ENCODE results near the gene POLD1.
A peak's percentile ranks its signal among the peaks of the same experiment; 100 is the strongest.

Gene POLD1

GRCh38 chr19:50394017-50394416, 9.9 kb downstream of the POLD1 start:
- no peak for DNase-seq

GRCh38 chr19:50398675-50399367, 14.7 kb downstream of the POLD1 start:
- no peak for DNase-seq

DNA sequence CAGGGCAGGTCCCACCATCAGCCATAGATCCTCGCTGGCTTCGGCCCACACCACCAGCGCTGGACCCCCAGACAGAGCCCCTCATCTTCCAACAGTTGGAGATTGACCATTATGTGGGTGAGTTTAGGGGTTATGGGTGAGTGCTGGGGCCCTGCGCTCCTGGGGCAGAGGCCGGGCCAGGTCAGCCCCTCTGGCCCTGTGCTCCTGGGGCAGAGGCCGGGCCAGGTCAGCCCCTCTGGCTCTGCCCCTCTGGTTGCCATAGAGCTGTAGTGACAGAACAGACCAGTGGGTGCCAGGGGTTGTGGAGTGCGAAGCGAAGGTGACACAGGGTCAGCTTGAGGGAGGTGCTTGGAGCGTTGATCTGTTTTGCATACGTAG, 15.2 kb downstream of the POLD1 start:
- DNase-seq = no peak

DNA sequence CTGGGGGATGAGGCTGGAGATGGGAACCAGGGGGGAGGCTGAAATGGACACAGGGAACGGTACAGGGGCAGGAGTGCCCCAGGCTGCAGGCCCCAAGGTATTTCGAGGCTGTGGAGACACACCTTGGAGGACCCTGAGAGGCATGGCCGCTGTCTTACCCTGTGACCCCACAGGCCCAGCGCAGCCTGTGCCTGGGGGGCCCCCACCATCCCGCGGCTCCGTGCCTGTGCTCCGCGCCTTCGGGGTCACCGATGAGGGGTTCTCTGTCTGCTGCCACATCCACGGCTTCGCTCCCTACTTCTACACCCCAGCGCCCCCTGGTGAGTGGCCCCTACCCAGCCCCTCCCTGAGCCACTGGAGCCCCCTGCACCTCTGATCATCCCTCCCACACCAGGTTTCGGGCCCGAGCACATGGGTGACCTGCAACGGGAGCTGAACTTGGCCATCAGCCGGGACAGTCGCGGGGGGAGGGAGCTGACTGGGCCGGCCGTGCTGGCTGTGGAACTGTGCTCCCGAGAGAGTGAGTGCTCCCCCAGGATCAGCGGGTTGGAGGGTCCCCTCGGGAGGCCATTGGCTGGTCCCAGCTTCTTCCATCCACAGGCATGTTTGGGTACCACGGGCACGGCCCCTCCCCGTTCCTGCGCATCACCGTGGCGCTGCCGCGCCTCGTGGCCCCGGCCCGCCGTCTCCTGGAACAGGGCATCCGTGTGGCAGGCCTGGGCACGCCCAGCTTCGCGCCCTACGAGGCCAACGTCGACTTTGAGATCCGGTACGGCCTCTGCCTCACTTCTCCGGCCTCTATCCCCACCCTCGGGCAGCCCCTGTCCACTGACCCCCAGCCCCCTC, 17.7 kb downstream of the POLD1 start:
- DNase-seq = no peak

GRCh38 chr19:50402544-50403301, 18.6 kb downstream of the POLD1 start:
- no peak for DNase-seq

DNA sequence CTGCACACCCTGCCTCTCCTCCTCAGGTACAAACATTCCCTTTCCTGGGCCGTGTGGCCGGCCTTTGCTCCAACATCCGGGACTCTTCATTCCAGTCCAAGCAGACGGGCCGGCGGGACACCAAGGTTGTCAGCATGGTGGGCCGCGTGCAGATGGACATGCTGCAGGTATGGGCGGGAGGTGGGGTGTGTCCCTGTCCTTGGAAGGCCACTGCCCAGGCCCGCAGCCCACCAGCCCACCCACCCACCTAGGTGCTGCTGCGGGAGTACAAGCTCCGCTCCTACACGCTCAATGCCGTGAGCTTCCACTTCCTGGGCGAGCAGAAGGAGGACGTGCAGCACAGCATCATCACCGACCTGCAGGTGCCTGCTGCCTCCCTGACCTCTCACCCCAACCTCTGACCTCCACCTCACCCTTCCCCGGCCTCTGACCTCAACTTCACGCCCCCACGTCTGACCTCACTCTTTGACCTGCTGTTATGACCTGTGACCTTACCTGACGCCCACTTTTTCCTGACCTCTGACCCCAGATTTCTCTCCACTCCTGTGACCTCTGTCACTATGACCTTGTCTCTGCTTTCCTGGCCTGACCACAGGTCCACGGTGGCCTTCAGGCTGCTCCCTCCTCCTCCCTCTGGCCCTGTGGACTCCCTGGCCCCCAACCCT, 22.1 kb downstream of the POLD1 start:
- DNase-seq = no peak

GRCh38 chr19:50406829-50407228, 22.7 kb downstream of the POLD1 start:
- no peak for DNase-seq

- DNase-seq = no peak
Measured at GRCh38 chr19:50409347-50409746, 25.2 kb downstream of the POLD1 start.

- DNase-seq = no peak
Measured at GRCh38 chr19:50410109-50410508, 26.0 kb downstream of the POLD1 start.

- DNase-seq = no peak
Measured at GRCh38 chr19:50412419-50412818, 28.3 kb downstream of the POLD1 start.

- DNase-seq = no peak
Measured at GRCh38 chr19:50413096-50413495, 28.9 kb downstream of the POLD1 start.

DNA sequence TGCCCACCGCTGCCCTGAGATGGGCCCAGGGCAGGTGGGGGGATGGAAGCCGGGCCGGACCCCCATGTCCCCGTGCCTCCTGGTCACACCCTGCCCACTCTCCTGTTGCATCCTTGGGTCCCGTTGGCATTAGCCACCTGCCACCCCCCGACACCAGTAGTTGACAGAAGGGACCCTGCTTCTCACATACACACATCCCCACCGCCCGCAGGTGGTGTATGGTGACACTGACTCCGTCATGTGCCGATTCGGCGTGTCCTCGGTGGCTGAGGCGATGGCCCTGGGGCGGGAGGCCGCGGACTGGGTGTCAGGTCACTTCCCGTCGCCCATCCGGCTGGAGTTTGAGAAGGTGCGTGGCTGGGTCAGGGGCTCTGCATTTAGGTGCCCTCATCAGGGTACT, 29.4 kb downstream of the POLD1 start:
- DNase-seq = no peak

DNA sequence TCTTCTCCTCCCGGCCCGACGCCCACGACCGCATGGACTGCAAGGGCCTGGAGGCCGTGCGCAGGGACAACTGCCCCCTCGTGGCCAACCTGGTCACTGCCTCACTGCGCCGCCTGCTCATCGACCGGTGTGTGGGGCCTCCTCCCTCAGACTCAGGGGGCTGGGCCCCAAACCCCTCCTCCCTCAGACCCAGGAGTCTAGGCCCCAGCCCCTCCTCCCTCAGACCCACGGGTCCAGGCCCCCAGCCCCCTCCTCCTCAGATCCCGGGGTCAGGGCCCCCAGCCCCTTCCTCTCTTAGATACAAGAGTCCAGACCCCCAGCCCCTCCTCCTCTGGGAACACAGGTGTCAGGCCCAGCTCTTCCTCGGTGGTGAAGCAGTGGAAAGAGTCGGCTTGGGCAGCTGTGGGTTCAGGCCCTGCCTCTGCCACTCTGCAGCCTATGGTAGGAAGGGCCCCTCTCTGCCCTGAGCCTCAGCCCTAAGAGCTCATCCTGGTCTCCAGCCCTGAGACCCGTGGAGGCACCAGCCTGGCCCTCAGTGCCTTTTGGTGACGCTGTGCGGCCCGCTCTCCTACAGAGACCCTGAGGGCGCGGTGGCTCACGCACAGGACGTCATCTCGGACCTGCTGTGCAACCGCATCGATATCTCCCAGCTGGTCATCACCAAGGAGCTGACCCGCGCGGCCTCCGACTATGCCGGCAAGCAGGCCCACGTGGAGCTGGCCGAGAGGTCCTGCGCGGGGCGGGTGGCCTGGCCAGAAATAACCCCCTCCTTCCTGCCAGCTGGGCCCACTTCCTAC, 30.9 kb downstream of the POLD1 start:
- peak; percentile 42 to 74 (median 56) for DNase-seq

- no peak for DNase-seq
Measured at GRCh38 chr19:50415661-50416033, 31.5 kb downstream of the POLD1 start.

DNA sequence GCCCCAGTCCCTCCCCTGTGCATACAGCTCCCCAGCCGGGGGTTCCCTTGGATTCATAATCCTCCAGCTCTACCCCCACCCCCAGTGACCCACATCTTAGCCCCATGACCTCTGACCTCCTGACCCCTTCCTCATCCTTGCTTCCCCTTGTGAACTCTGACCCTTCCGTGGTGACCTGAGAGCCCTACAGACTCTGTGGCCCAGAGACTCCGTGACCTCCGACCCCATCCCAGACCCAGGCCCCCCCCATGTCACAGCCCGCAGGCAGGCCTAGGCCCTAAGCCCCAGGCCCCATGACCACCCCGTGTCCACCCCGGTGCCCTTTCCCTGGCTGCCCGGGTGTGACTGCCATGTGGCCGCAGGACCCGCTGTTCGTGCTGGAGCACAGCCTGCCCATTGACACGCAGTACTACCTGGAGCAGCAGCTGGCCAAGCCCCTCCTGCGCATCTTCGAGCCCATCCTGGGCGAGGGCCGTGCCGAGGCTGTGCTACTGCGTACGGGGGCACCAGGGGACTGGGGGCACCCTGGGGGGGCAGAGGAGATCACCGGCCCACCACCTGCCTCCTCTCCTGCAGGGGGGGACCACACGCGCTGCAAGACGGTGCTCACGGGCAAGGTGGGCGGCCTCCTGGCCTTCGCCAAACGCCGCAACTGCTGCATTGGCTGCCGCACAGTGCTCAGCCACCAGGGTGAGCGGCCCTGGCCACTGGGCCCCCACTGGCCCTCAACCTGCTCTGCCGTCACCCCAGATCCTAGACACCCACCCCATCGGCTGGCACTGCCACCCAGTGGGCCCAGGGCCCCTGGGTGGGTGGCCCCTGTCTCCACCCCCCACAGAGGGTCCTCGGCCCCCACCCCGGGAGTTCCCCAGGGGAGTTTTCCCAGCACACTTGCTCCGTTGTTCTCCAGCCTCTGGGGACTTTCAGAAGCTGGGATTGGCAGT, 32.2 kb downstream of the POLD1 start:
- DNase-seq = no peak

DNA sequence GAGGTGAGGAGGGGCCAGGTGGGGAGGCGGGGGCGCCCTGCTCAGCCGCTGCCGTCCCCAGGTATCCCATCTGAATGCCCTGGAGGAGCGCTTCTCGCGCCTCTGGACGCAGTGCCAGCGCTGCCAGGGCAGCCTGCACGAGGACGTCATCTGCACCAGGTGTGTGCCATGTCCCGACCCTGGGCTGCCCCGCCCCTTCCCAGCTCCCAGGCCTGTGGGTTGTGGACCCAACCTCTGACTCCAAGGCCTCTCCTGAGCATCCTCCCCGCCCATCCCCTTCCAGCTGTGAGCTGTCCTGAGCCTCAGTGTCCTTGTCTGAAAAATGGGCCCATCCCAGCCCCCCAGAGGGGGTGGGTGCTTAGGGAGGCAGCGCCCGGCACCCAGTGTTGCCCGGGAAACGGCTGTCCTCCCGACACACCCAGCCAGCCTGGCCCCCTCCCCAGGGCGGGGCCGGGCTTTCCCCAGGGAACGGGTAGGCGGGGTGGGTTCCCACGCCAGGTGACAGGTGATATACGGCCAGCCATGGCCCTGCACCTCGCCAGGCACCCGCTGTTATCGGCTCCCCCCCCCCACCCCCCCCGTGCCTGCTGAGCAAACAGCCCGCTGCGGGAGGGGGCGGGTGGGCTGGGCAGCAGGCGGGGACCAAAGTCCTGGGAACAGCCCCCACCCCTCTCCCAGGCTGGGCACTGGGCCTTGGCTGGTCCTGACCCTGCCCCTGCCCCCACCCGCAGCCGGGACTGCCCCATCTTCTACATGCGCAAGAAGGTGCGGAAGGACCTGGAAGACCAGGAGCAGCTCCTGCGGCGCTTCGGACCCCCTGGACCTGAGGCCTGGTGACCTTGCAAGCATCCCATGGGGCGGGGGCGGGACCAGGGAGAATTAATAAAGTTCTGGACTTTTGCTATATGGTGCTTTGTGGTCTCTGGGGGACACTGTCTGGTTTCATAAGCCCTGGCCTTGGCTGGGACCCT, 33.2 kb downstream of the POLD1 start:
- no peak for DNase-seq

DNA sequence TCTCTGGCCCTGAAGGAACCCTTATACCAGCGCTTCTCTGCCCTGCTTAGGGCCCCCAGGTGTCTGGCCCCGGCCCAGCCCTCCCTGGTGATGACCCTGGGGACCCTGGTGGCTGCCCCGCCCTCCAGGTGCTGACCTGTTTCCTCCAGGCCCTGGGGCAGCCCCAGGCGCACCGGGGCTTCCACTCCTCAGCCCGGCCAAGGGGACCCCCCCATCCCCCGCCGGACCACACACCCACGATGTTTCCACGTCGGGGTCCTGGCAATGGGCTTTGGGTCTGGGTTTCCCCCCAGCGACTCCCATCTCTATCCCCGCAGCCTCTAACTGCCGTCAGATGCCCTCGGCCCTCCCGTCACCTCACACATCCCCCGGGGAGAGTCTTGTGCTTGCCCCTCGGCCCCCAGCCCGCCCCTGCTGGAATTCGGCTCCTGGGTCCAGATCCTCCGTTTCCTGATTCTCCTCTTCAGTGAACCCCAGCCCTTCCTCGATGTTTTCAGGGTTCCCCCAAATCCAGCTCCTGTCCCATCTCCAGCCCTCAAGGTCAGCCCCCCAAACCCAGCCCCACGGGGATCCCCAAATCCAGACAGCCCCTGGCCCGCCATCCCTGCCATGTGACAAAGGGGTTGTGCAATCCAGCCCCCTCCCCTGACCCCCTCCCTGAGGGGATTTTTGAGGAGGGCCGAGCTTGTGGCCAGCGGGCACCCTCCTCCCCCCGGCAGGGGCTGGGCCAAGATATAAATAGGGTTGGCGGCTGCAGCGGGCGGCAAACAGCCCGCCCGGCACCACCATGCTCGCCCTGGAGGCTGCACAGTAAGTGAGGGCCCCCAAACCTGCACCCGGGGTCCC, 34.3 kb downstream of the POLD1 start, which contains the start of gene SPIB:
SPIB (plus strand) TSS at position 763 of the 846 bp plus-strand sequence; CDS start at position 788, 25 bp downstream.
- no peak for DNase-seq

- no peak for DNase-seq
Measured at GRCh38 chr19:50419022-50419579, 35.0 kb downstream of the POLD1 start.

Data from activated naive CD4-positive, alpha-beta T cell (primary cell).